Measurements from ENCODE around the gene GJA3.

GJA3 gene

GRCh38 chr13:20128459-20128931 lies 32.4 kb downstream of the GJA3 start:
- DNase-seq (ENCODE audit: low read depth in 3 of 3): no peak

GRCh38 chr13:20127562-20128458 lies 33.0 kb downstream of the GJA3 start:
- DNase-seq (ENCODE audit: low read depth in 3 of 3): peak in 1 of 3 experiments; percentile 40

GRCh38 chr13:20127262-20127561 lies 33.6 kb downstream of the GJA3 start:
- DNase-seq (ENCODE audit: low read depth in 3 of 3): no peak

GRCh38 chr13:20126541-20127261 lies 34.2 kb downstream of the GJA3 start:
- DNase-seq (ENCODE audit: low read depth in 3 of 3): no peak

- DNase-seq (ENCODE audit: low read depth in 3 of 3): no peak
Observed at GRCh38 chr13:20125783-20126165, 35.1 kb downstream of the GJA3 start.

GRCh38 chr13:20125129-20125782 lies 35.6 kb downstream of the GJA3 start:
- no peak for DNase-seq (ENCODE audit: low read depth in 3 of 3)

GRCh38 chr13:20124303-20124702 lies 36.5 kb downstream of the GJA3 start:
- no peak for DNase-seq (ENCODE audit: low read depth in 3 of 3)

GRCh38 chr13:20121159-20121525 lies 39.7 kb downstream of the GJA3 start:
- no peak for DNase-seq (ENCODE audit: low read depth in 3 of 3)

- DNase-seq (ENCODE audit: low read depth in 3 of 3): no peak
Observed at GRCh38 chr13:20119960-20120359, 40.9 kb downstream of the GJA3 start.

- DNase-seq (ENCODE audit: low read depth in 3 of 3): peak in 1 of 3 experiments; percentile 21
Observed at GRCh38 chr13:20118268-20119140, 42.3 kb downstream of the GJA3 start.

GRCh38 chr13:20116213-20116612 lies 44.6 kb downstream of the GJA3 start:
- no peak for DNase-seq (ENCODE audit: low read depth in 3 of 3)

- no peak for DNase-seq (ENCODE audit: low read depth in 3 of 3)
Observed at GRCh38 chr13:20114066-20114610, 46.7 kb downstream of the GJA3 start.

GRCh38 chr13:20109037-20109436 lies 51.8 kb downstream of the GJA3 start:
- no peak for DNase-seq (ENCODE audit: low read depth in 3 of 3)

- no peak for DNase-seq (ENCODE audit: low read depth in 3 of 3)
Observed at GRCh38 chr13:20106742-20107141, 54.1 kb downstream of the GJA3 start.

- no peak for DNase-seq (ENCODE audit: low read depth in 3 of 3)
Observed at GRCh38 chr13:20105161-20105689, 55.6 kb downstream of the GJA3 start.

GRCh38 chr13:20102525-20103180 lies 58.2 kb downstream of the GJA3 start:
- no peak for DNase-seq (ENCODE audit: low read depth in 3 of 3)

- DNase-seq (ENCODE audit: low read depth in 3 of 3): no peak
Observed at GRCh38 chr13:20101467-20102316, 59.2 kb downstream of the GJA3 start.

GRCh38 chr13:20099319-20099718 lies 61.5 kb downstream of the GJA3 start:
- no peak for DNase-seq (ENCODE audit: low read depth in 3 of 3)

- DNase-seq (ENCODE audit: low read depth in 3 of 3): no peak
Observed at GRCh38 chr13:20093951-20094350, 66.9 kb downstream of the GJA3 start.

- no peak for DNase-seq (ENCODE audit: low read depth in 3 of 3)
Observed at GRCh38 chr13:20090349-20090748, 70.5 kb downstream of the GJA3 start.

All from stimulated activated CD4-positive, alpha-beta T cell treated with anti-CD3 and anti-CD28 coated beads, TNF-alpha, amount 100 ng/mL, for 24 hours (primary cell).